ENCODE measurements around the gene SMR3B.

SMR3B gene

GRCh38 chr4:70382691-70383181 is at the start of gene SMR3B:
TSS of gene SMR3B (plus strand) at chr4:70383131. CDS start at chr4:70384511, 1,380 bp downstream.
- no peak for DNase-seq (ENCODE audit: low spot score)

DNA sequence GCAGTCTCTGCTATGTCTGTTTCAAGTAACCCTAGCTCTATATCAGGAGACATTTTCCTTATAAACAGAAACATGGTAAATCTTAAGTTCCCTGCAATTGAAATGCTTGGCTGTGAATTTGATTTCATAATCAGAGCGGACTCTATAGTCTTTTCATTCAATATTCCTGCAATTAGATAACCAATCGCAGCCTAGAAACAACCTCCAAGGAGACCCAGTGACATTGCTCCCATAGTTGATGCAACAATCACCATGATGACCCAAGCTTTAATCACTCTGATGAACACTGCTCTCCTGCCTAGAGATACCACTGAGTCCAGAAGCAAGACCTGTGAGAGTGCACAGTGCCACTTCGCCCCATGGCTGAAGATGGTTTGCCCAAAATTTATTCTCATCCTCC is 48.2 kb upstream of the SMR3B start, which contains the start of gene CABS1:
Gene CABS1, plus strand, starts transcription at position 301 of the 400 bp plus-strand sequence. Its CDS starts 59 bp downstream, at position 360.
- no peak for DNase-seq (ENCODE audit: low spot score)

DNA sequence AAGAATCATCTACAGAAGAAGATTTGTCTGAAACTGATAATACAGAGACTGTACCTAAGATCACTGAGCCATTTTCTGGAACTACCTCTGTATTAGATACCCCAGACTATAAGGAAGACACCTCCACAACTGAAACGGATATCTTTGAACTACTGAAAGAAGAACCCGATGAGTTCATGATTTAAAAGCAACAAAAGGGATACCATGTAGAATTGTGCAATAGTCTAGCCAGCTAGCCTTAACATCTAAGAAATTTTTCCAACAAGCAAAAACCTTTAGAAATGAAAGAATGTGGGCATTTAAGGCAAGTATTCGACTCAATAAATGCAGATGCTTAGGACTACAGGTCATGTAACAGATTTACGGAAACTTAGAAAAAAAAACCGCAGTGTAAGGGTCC is 46.9 kb upstream of the SMR3B start:
- DNase-seq (ENCODE audit: low spot score): no peak

- DNase-seq (ENCODE audit: low spot score): no peak
These were observed 45.0 kb upstream of the SMR3B start for GRCh38 chr4:70337886-70338420.

DNA sequence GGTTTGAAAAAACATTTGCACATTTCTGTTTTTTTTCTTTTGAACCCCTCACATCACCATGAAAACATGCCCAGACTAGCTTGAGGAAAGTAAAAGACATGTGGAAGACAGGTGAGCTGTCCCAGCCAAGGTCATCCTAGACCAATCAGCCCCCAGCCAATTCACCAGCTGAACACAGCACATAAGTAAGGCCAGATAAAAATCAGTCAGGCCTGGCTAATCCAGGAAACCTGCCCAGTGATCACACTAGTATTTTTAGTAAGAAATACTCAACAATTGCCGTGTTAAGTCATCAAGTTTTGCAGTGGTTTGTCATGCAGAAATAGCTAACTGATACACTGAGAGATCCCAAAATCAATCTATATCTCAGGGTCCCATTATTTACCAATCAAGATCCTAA is 26.7 kb upstream of the SMR3B start:
- DNase-seq (ENCODE audit: low spot score): no peak

GRCh38 chr4:70359115-70359661 is 23.7 kb upstream of the SMR3B start:
- DNase-seq (ENCODE audit: low spot score): no peak

DNA sequence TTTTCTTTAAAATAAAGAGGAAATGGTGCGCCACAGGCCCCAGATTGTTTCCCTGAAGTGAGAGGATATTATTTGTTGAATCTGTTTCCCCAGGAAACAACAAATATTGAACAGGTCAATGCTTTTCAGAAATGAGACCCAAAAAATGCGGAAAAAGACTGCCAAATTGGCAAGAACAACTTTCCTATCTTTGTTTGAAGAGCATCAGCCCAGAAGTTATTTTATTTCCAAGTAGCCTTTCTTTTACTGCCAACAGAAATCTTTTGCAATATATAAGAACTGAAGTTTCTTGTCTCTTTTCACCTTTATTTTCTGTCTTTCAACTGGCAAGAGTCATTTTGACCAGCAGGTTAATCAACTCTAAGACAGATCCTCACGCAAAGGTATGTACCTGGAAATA is 22.5 kb upstream of the SMR3B start, which contains the start of gene SMR3A:
Gene SMR3A, plus strand, starts transcription at position 301 of the 400 bp plus-strand sequence. CDS start 1,356 bp downstream, outside the sequence.
- DNase-seq (ENCODE audit: low spot score): no peak

DNA sequence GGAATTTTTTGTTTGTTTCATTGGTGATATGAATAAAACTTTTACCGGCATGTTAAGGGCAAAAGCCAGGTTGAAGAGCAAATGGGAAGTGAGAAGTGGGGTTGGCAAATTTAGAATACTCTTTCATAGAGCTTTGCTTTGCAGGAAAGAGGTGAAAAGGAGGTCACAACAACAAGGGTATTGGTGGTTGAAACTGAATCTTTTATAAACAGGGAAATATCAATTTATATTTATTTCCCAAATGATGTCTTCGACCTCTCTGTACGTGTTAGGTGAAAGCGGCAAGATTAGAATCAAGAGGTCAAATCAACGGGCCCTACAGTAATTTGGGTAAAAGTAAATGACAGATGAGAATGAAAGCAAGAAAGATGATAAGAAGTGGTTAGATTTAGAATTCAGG is 18.9 kb upstream of the SMR3B start:
- DNase-seq (ENCODE audit: low spot score): no peak

DNA sequence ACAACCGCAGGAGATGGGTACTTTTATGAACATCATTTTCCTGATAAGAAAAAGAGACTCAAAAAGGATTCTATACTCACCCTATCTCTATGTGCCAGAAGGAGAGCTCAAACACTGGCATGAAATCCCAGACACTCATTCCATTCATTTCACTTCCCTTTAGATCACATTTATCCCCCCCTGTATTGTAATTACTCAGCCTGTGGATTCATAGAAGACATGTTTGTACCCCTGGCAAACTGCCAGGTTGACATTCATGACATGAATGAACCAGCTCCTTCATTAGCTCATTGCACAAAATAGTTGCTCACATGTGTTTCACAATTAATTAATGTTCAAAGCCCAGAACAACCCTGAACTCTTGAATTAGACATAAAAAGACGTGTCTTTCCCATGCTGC is 17.5 kb upstream of the SMR3B start:
- no peak for DNase-seq (ENCODE audit: low spot score)

DNA sequence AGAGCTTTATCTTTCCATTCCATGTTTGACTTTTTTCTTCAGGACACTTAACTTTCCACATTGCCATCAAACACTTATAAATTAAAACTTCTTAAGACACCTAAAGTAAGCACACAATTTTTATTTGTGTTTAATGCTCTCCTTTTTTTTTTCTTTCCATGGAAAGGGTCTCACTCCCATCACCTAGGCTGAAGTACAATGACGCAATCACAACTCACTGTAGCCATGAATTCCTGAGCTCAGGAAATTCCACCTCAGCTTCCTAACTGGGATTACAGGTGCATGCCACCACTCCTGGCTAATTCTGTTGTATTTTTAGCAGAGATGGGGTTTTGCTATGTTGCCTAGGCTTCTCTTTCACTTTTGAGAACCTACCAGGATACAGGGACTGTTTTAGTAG is 15.1 kb upstream of the SMR3B start:
- no peak for DNase-seq (ENCODE audit: low spot score)

GRCh38 chr4:70371987-70372386 is 10.9 kb upstream of the SMR3B start:
- DNase-seq (ENCODE audit: low spot score): no peak

GRCh38 chr4:70372760-70373159 is 10.2 kb upstream of the SMR3B start:
- DNase-seq (ENCODE audit: low spot score): no peak

- no peak for DNase-seq (ENCODE audit: low spot score)
These were observed 2.4 kb upstream of the SMR3B start for GRCh38 chr4:70380578-70380977.

GRCh38 chr4:70392057-70392776 is 9.3 kb downstream of the SMR3B start:
- no peak for DNase-seq (ENCODE audit: low spot score)

DNA sequence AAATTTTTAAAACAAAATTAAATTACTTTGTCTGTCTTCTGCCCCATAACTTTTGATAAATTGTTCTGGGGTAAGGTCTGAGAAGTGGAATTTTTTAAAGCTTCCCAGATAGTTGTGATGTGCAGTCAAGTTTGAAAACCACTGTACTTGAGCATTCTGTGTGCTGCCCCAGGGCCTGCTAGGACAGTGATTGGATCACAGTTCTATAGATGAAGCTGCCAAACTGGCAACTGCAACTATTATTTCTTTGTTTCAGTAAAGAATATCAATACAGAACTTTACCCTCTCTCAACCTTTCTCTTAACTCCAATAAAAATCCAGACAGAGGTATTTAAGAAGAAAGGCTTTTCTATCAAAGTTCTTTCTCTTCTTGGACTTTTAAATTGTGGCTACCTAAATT is 14.6 kb downstream of the SMR3B start, which contains the start of gene OPRPN:
Gene OPRPN, plus strand, starts transcription at position 361 of the 400 bp plus-strand sequence. CDS start 1,346 bp downstream, outside the sequence.
- no peak for DNase-seq (ENCODE audit: low spot score)

GRCh38 chr4:70399319-70399718 is 16.4 kb downstream of the SMR3B start:
- no peak for DNase-seq (ENCODE audit: low spot score)

- DNase-seq (ENCODE audit: low spot score): no peak
These were observed 19.8 kb downstream of the SMR3B start for GRCh38 chr4:70402762-70403161.

DNA sequence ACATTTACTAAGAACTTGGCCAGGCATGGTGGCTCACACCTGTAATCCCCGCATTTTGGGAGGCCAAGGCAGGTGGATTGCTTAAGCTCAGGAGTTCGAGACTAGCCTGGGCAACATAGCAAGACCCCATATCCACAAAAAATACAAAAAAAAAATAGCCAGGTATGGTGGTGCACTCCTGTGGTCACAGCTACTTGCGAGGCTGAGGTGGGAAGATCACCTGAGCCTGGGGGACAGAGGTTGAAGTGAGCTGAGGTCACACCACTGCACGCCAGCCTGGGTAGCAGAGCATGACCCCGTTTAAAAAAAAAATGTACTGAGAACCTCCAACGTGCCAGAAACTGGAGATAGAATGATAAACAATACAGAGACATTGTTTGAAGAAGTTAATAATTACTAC is 22.8 kb downstream of the SMR3B start:
- no peak for DNase-seq (ENCODE audit: low spot score)

DNA sequence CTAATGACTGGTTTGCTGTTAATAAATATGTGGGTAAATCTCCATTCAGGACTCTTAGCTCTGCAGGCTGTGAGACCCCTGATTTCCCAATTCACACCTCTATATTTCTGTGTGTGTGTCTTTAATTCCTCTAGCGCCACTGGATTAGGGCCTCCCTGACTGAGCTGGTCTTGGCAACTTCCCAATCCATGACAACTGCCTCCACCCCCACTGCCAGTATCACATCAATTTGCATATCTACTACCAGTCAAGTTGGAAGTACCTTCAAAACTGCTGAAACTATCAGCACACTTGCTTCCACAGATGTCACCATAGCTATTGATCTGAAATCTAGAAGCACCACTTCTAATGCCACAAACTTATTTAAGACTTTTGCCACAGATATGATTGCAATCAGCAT is 42.4 kb downstream of the SMR3B start:
- no peak for DNase-seq (ENCODE audit: low spot score)

GRCh38 chr4:70426789-70427188 is 43.9 kb downstream of the SMR3B start:
- DNase-seq (ENCODE audit: low spot score): no peak

GRCh38 chr4:70437197-70437596 is 54.3 kb downstream of the SMR3B start:
- no peak for DNase-seq (ENCODE audit: low spot score)

Measured in activated CD4-positive, alpha-beta T cell treated with anti-CD3 and anti-CD28 coated beads, Interleukin-2, Interleukin-4, amounts not matched to agents 100 ng/mL and 50 ng/mL, durations not matched to agents 16 hours and 8 hours (primary cell).